Muscle layer of duodenum (tissue), 2 donors: ENCODE results near the gene LRRC4B.

Experiments
- H3K27ac ChIP-seq: one replicate; pipeline ENCODE4 v1.7.0; 2013; ENCODE audit warnings: mild to moderate bottlenecking, low read length
- H3K27me3 ChIP-seq: one replicate; pipeline ENCODE4 v1.7.0; 2013; ENCODE audit warnings: low read depth, mild to moderate bottlenecking, control low read depth, low read length
- H3K36me3 ChIP-seq, 2 donors: one replicate each; pipeline ENCODE4 v1.7.0; 2013; ENCODE audit warnings: low read length in 2 of 2, control low read depth in 1 of 2, mild to moderate bottlenecking in 1 of 2; ENCODE audit not compliant: insufficient read depth in 2 of 2, control insufficient read depth in 1 of 2
- H3K4me1 ChIP-seq, 2 donors: one replicate each; pipeline ENCODE4 v1.7.0; 2013; ENCODE audit warnings: low read length in 2 of 2, mild to moderate bottlenecking in 2 of 2, control low read depth in 1 of 2, moderate library complexity in 1 of 2; ENCODE audit not compliant: insufficient read depth in 2 of 2, control insufficient read depth in 1 of 2
- H3K4me3 ChIP-seq, 2 donors: one replicate each; pipeline ENCODE4 v1.7.0; 2013; ENCODE audit warnings: low read length in 2 of 2, low read depth in 1 of 2, mild to moderate bottlenecking in 1 of 2
- H3K9me3 ChIP-seq, 2 donors: one replicate each; pipeline ENCODE4 v1.7.0; 2013; ENCODE audit warnings: low read length in 2 of 2, control low read depth in 1 of 2, mild to moderate bottlenecking in 1 of 2; ENCODE audit not compliant: control insufficient read depth in 1 of 2
- donor health status: healthy.

LRRC4B gene

GRCh38 chr19:50549927-50550593 lies 18.2 kb downstream of the LRRC4B start:
- no peaks in the 10 kb centered on the region for H3K36me3 ChIP-seq
- H3K27me3 ChIP-seq, result no peaks in the 10 kb centered on the region
- H3K4me3 ChIP-seq, result peak overlapping the region in 1 of 2 donors; percentile 38
- H3K9me3 ChIP-seq, result no peaks in the 10 kb centered on the region
- H3K4me1 ChIP-seq, result peaks cover 0 to 8% of the 10 kb centered on the region in 2 donors
- H3K27ac ChIP-seq, result no peak overlapping the region

GRCh38 chr19:50549059-50549926 lies 18.9 kb downstream of the LRRC4B start:
- no peaks in the 10 kb centered on the region for H3K36me3 ChIP-seq
- no peaks in the 10 kb centered on the region for H3K27me3 ChIP-seq
- no peak overlapping the region for H3K4me3 ChIP-seq
- H3K27ac ChIP-seq, result no peak overlapping the region
- H3K9me3 ChIP-seq, result no peaks in the 10 kb centered on the region
- peaks cover 0 to 8% of the 10 kb centered on the region in 2 donors for H3K4me1 ChIP-seq

GRCh38 chr19:50548191-50549058 lies 19.8 kb downstream of the LRRC4B start:
- Histone ChIP-seq H3K9me3 (no peaks in the 10 kb centered on the region), H3K27ac (no peak overlapping the region), H3K4me3 (no peak overlapping the region), H3K27me3 (no peaks in the 10 kb centered on the region), H3K4me1 (peaks cover 0 to 8% of the 10 kb centered on the region in 2 donors), H3K36me3 (no peaks in the 10 kb centered on the region)

GRCh38 chr19:50547385-50548190 lies 20.6 kb downstream of the LRRC4B start:
- Histone ChIP-seq H3K9me3 (no peaks in the 10 kb centered on the region), H3K36me3 (no peaks in the 10 kb centered on the region), H3K4me3 (no peak overlapping the region), H3K4me1 (peaks cover 0 to 8% of the 10 kb centered on the region in 2 donors), H3K27ac (no peak overlapping the region), H3K27me3 (no peaks in the 10 kb centered on the region)

- Histone ChIP-seq H3K27ac (no peak overlapping the region), H3K36me3 (no peaks in the 10 kb centered on the region), H3K27me3 (no peaks in the 10 kb centered on the region), H3K9me3 (no peaks in the 10 kb centered on the region), H3K4me3 (no peak overlapping the region), H3K4me1 (peaks cover 0 to 5% of the 10 kb centered on the region in 2 donors)
Observed at GRCh38 chr19:50546527-50547221, 21.6 kb downstream of the LRRC4B start.

- Histone ChIP-seq H3K27me3 (no peaks in the 10 kb centered on the region), H3K27ac (no peak overlapping the region), H3K4me1 (no peaks in the 10 kb centered on the region), H3K9me3 (no peaks in the 10 kb centered on the region), H3K4me3 (no peak overlapping the region), H3K36me3 (no peaks in the 10 kb centered on the region)
Observed at GRCh38 chr19:50542943-50543342, 25.3 kb downstream of the LRRC4B start.

- Histone ChIP-seq H3K4me3 (no peak overlapping the region), H3K36me3 (no peaks in the 10 kb centered on the region), H3K27me3 (no peaks in the 10 kb centered on the region), H3K27ac (no peak overlapping the region), H3K9me3 (peaks cover 0 to 5% of the 10 kb centered on the region in 2 donors), H3K4me1 (no peaks in the 10 kb centered on the region)
Observed at GRCh38 chr19:50537769-50538230, 30.4 kb downstream of the LRRC4B start.

GRCh38 chr19:50537306-50537685 lies 30.9 kb downstream of the LRRC4B start:
- H3K27ac ChIP-seq, result no peak overlapping the region
- H3K9me3 ChIP-seq, result peaks cover 3 to 10% of the 10 kb centered on the region in 2 donors
- H3K36me3 ChIP-seq, result no peaks in the 10 kb centered on the region
- H3K4me3 ChIP-seq, result no peak overlapping the region
- H3K4me1 ChIP-seq, result no peaks in the 10 kb centered on the region
- H3K27me3 ChIP-seq, result no peaks in the 10 kb centered on the region

GRCh38 chr19:50536662-50537305 lies 31.5 kb downstream of the LRRC4B start:
- Histone ChIP-seq H3K36me3 (no peaks in the 10 kb centered on the region), H3K4me1 (no peaks in the 10 kb centered on the region), H3K27ac (no peak overlapping the region), H3K9me3 (peaks cover 5 to 10% of the 10 kb centered on the region in 2 donors), H3K27me3 (no peaks in the 10 kb centered on the region), H3K4me3 (no peak overlapping the region)
